Panc1 (cell line): ENCODE results near the gene ATM.

ENCODE experiments used
- POLR2AphosphoS5 ChIP-seq: IDR thresholded peaks from 2 replicates; pipeline ENCODE4 v1.6.1; 2012; ENCODE audit warnings: mild to moderate bottlenecking, low read depth, low read length, moderate library complexity
- TF ChIP-seq, protein P1 (sequence below): fragments of 450-650 bp; IDR thresholded peaks from 2 replicates; pipeline ENCODE4 v1.5.1; 2017; ENCODE audit warnings: mild to moderate bottlenecking

- no peak for TF ChIP-seq POLR2AphosphoS5
- TF ChIP-seq, protein P1, sequence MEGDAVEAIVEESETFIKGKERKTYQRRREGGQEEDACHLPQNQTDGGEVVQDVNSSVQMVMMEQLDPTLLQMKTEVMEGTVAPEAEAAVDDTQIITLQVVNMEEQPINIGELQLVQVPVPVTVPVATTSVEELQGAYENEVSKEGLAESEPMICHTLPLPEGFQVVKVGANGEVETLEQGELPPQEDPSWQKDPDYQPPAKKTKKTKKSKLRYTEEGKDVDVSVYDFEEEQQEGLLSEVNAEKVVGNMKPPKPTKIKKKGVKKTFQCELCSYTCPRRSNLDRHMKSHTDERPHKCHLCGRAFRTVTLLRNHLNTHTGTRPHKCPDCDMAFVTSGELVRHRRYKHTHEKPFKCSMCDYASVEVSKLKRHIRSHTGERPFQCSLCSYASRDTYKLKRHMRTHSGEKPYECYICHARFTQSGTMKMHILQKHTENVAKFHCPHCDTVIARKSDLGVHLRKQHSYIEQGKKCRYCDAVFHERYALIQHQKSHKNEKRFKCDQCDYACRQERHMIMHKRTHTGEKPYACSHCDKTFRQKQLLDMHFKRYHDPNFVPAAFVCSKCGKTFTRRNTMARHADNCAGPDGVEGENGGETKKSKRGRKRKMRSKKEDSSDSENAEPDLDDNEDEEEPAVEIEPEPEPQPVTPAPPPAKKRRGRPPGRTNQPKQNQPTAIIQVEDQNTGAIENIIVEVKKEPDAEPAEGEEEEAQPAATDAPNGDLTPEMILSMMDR, result no peak
Observed at GRCh38 chr11:108210441-108210840, 12.4 kb upstream of the ATM start.
